Nucleus accumbens (tissue), 56 donors: ENCODE results near the gene BTC.
"Not testable (repeated sequence)": the region's sequence is repeated elsewhere in the genome, so short reads cannot be mapped to it uniquely, and the experiment has no call there.

Source experiments
- DNase-seq, 56 donors: peaks; one replicate each; lab custom pipeline; 2025; lab: John Stamatoyannopoulos, UW

BTC gene

GRCh38 chr4:74794382-74795010, at the start of gene BTC:
Gene BTC, minus strand, starts transcription at chr4:74794523. Its CDS starts 198 bp downstream, at chr4:74794325.
- DNase-seq, result peak in 11 of 56 donors; percentile 2 to 26 (median 11)

- DNase-seq, result peak in 1 of 56 donors; percentile 2
Observed at GRCh38 chr4:74840936-74841509, 46.7 kb upstream of the BTC start.

- peak in 3 of 56 donors; percentile 0 to 6 (median 1) for DNase-seq
Observed at GRCh38 chr4:74838746-74839370, 44.5 kb upstream of the BTC start.

GRCh38 chr4:74830928-74831327, 36.6 kb upstream of the BTC start:
- DNase-seq, result no peak

GRCh38 chr4:74823194-74823593, 28.9 kb upstream of the BTC start:
- DNase-seq, result no peak

GRCh38 chr4:74822603-74823002, 28.3 kb upstream of the BTC start:
- DNase-seq, result no peak

GRCh38 chr4:74821541-74821940, 27.2 kb upstream of the BTC start:
- no peak for DNase-seq

- DNase-seq, result no peak
Observed at GRCh38 chr4:74814052-74814451, 19.7 kb upstream of the BTC start.

- DNase-seq, result not testable (repeated sequence)
Observed at GRCh38 chr4:74812056-74812455, 17.7 kb upstream of the BTC start.

GRCh38 chr4:74805601-74806000, 11.3 kb upstream of the BTC start:
- DNase-seq, result no peak

- DNase-seq, result no peak
Observed at GRCh38 chr4:74800310-74800709, 6.0 kb upstream of the BTC start.

GRCh38 chr4:74796631-74797030, 2.3 kb upstream of the BTC start:
- no peak for DNase-seq

- DNase-seq, result peak in 19 of 56 donors; percentile 1 to 37 (median 5)
Observed at GRCh38 chr4:74793757-74794381, 454 bp downstream of the BTC start.

GRCh38 chr4:74790652-74791051, 3.7 kb downstream of the BTC start:
- DNase-seq, result no peak

GRCh38 chr4:74789518-74789917, 4.8 kb downstream of the BTC start:
- DNase-seq, result no peak

- DNase-seq, result no peak
Observed at GRCh38 chr4:74777531-74777930, 16.8 kb downstream of the BTC start.

- no peak for DNase-seq
Observed at GRCh38 chr4:74772783-74773182, 21.5 kb downstream of the BTC start.

GRCh38 chr4:74772106-74772505, 22.2 kb downstream of the BTC start:
- DNase-seq, result no peak

- DNase-seq, result no peak
Observed at GRCh38 chr4:74770226-74770910, 24.0 kb downstream of the BTC start.

- peak in 1 of 56 donors; percentile 3 for DNase-seq
Observed at GRCh38 chr4:74768857-74769525, 25.3 kb downstream of the BTC start.
